ENCODE measurements around the gene FGF8.

FGF8 gene, protein sequence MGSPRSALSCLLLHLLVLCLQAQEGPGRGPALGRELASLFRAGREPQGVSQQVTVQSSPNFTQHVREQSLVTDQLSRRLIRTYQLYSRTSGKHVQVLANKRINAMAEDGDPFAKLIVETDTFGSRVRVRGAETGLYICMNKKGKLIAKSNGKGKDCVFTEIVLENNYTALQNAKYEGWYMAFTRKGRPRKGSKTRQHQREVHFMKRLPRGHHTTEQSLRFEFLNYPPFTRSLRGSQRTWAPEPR

DNA sequence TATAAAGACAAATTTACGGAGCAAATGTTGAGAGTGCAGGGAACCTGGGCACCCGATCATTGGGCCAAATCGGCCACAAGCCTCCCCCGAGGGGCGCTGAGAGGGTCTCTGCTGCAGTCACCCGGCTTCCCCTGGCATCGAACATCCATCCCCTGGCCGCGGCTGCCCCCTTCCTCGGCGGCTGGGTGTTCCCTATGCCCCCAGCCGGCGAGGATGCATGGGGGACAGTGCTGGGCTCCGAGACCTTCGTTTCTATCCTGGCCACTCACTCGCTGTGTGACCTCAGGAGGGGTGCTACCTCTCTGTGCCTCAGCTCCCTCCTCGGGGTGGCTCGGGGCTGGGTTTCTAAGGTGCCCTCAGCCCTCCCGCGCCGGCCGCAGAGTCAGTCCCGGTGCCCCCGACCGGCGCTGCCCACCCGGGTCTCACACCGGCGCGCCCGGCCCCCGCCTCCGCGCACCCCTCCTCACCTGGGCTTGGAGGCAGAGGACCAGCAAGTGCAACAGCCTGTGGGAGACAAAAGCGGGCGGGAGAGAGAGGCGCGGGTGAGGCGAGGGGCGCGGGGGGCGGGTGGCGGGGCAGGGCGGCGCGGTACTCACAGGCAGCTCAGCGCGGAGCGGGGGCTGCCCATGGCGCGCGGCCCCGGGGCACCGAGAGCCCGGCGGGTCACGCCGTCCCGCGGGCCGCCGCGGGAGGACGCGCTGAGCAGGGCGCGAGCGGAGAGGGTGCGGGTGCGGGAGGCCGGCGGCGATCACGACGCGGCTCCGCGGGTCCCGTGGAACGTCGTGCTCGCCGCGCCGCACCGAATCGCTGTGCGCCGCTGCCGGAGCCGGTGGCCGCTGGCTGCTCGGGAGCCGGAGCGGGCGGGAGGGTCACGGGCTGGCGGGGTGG is at the start of gene FGF8:
TSS of gene FGF8 (minus strand) at position 842 of the 888 bp plus-strand sequence. CDS start at position 628, 214 bp downstream.
- peaks cover 8% of the 10 kb centered on the region for H3K36me3 Mint-ChIP-seq
- peaks cover 54% of the 10 kb centered on the region for H3K4me1 Mint-ChIP-seq
- H3K27ac Mint-ChIP-seq: peak within 1 kb of the TSS; percentile 0
- H3K4me3 Mint-ChIP-seq: peak within 1 kb of the TSS; percentile 68
- no peaks in the 10 kb centered on the region for H3K9me3 Mint-ChIP-seq
- no peak for ATAC-seq
- H3K27me3 Mint-ChIP-seq: peaks cover 77% of the 10 kb centered on the region

DNA sequence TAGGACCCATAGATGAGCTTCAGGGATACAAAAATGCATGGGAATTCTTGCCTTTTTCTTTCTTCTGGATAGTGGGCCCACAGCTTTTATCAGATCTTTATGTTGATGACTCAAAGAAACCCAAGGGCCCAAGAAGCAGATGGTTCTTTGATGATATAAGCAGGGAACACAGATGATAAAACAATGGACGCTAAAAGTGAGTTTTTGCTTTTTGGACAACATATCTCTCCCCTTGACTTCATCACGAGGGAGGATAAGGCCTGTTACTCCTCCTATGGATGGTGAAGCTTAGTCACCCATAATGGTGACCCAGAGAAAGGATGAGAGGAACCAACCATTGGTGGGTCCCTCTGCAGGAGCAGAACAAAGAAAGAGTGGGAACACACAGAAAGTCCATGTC is 48.8 kb upstream of the FGF8 start:
- Mint-ChIP-seq H3K4me3 (no peak overlapping the region), H3K36me3 (no peaks in the 10 kb centered on the region), H3K27ac (no peak overlapping the region), H3K4me1 (peaks cover 2% of the 10 kb centered on the region), H3K9me3 (no peaks in the 10 kb centered on the region), H3K27me3 (no peaks in the 10 kb centered on the region)
- no peak for ATAC-seq

DNA sequence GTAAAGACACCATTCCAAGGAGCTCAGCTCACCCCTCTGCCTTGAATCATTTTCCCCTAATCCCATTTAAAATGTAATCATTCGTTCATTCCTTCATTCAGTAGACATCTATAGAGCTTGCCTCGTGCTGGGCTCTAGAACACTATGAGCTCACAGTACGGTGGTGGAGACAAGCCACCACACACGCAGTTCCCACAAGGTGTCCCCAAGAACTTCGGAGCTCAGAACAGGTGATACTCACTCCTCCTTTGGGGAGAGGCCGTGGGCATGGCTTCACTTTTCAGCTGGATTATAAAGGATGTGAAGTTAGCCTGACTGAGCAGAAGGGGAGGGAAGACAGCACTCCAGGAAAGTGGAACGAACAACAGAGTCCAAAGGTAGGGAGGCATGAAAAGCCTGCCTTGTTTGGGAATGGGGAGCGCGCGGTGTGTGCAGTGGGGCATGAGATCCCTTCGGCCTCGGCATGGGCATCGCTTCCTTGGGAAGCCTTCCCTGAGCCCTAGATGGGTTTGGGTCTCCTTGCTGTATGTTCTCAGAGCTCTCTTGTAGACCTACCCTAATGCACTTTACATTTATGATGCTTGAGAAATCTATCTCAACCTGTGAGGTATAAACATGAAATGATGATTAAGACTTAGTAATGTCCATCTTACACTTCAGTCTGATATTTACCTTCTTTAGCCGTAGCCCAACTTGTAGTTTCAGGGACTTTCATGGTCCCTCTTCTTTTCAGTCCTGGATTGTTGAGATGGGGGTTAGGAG is 43.1 kb upstream of the FGF8 start:
- Mint-ChIP-seq H3K27ac (peak overlapping the region; percentile 91), H3K4me1 (peaks cover 29% of the 10 kb centered on the region), H3K27me3 (no peaks in the 10 kb centered on the region), H3K9me3 (no peaks in the 10 kb centered on the region), H3K36me3 (peaks cover 13% of the 10 kb centered on the region), H3K4me3 (peak overlapping the region; percentile 87)
- ATAC-seq: peak; percentile 29

DNA sequence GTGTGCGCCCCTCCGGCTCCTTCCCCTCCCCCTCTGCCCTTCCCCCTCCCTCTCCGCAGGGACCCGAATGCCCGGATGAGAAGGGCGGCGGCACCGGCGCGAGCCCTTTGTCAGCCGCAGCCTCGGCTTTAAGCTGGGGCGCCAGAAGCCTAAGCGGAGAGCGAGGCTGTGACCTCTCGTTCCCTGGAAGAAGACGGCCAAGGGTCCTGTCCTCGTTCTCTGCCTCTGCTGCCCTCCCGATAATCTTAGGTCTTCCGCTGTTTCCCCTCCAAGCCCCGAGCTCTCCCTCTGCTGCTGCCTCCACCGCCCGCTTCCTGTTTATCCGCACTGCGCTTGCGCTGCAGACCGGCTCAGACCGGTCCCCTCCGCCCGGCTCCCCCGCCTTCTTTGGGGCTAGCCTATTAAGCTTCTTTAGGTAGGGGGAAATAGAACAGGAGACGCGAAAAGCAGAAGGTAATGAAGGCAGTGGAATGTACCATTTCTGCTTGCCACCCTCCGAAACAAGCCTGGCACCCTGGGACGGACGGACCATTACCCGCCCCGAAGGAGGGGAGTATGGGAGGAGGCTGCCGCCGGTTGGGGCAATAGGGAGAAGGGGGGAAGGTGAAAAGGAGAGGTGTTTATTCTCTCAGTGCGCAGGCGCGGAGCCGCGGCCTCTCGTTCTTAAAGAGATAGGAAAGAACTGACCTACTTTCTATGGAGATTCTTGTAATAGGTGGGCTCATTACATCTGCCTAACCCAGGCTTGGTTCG is 42.4 kb upstream of the FGF8 start, which contains the start of gene OGA:
TSS of gene OGA (minus strand) at position 326 of the 753 bp plus-strand sequence. CDS start 422 bp downstream, outside the sequence.
- Mint-ChIP-seq H3K4me1 (peaks cover 37% of the 10 kb centered on the region), H3K27ac (peak within 1 kb of the TSS; percentile 91), H3K9me3 (no peaks in the 10 kb centered on the region), H3K36me3 (peaks cover 13% of the 10 kb centered on the region), H3K4me3 (peak within 1 kb of the TSS; percentile 87), H3K27me3 (no peaks in the 10 kb centered on the region)
- ATAC-seq: peak; percentile 97

DNA sequence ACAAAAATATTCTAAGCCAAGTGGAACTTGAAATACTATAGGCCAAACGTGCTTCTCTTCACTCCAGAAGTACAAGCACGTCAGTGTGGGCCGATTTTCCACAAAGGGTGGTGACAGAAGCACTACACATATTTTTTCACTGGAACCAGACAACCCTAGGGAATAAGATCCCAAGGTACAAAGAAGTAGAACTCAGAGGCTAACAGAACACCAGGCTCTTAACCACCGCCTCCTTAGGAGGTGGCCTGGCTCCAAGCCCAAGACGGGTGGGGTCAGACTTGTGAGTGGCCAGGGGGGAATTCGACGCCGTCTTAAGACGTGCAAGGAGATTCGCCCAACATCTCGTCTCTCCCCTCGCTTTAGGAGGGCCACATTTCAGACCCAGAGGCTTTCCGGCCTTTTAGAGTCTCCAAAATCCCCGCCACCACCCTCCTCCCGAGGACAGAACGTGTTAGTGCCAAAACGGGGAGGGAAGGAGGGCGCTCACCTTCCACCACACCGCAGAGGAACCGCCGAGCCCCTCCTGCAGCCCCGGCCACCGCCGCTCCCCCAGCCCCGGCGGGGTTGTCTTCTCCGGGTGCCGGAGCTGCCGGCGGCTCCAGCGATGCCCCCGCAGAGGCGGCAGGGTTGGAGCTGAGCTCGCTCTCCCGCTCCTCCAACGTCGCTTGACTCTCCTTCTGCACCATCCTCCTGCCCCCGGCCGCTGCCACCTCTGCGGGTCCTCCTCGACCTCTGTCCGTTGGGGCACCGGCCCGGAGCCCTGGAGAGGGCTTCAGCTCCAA is 41.6 kb upstream of the FGF8 start:
- Mint-ChIP-seq H3K27ac (peak overlapping the region; percentile 91), H3K27me3 (no peaks in the 10 kb centered on the region), H3K4me3 (peak overlapping the region; percentile 87), H3K36me3 (peaks cover 13% of the 10 kb centered on the region), H3K9me3 (no peaks in the 10 kb centered on the region), H3K4me1 (peaks cover 44% of the 10 kb centered on the region)
- ATAC-seq: peak; percentile 0

DNA sequence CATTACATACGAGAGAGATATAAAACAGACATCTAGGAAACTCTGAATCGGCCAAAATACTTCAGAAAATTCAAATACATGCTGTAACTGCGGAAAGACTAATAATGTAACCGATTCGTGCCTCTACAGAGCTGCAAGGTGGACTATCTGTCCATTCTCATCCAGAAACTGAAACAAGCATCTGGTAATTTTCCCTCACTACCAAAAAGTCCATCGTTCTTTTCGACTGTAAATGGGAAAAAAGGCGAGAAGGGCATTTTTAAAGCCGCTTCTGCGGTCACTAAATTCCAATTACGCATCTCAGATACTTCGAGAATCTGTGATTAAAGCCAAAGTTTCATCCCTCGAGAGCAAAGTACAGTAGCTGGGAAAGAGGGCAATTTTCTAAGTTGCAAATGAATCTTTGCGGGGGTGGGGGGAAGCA is 41.0 kb upstream of the FGF8 start:
- ATAC-seq: no peak
- peaks cover 45% of the 10 kb centered on the region for H3K4me1 Mint-ChIP-seq
- peaks cover 13% of the 10 kb centered on the region for H3K36me3 Mint-ChIP-seq
- no peaks in the 10 kb centered on the region for H3K9me3 Mint-ChIP-seq
- no peaks in the 10 kb centered on the region for H3K27me3 Mint-ChIP-seq
- H3K27ac Mint-ChIP-seq: peak overlapping the region; percentile 91
- peak overlapping the region; percentile 87 for H3K4me3 Mint-ChIP-seq

DNA sequence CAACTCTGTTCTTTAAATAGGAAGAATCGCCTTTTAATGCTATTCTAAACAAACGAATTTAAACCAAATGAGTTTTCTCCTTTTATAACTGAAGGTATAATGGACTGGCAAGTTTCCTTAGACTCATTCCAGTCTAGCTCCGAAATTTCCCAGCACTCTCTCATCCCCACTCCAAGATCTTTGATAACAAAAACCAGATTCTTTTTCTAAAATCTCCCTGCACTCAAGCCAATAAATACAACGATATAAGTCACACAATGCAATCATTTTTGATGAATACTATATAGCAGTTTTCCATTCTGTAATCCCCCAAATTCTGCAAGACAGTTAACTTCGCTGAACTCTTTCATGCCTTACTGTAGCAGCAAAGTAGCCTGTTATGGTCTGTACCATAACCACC is 40.5 kb upstream of the FGF8 start:
- Mint-ChIP-seq H3K27ac (peak overlapping the region; percentile 91), H3K36me3 (peaks cover 16% of the 10 kb centered on the region), H3K27me3 (no peaks in the 10 kb centered on the region), H3K4me1 (peaks cover 45% of the 10 kb centered on the region), H3K9me3 (no peaks in the 10 kb centered on the region), H3K4me3 (peak overlapping the region; percentile 87)
- no peak for ATAC-seq

DNA sequence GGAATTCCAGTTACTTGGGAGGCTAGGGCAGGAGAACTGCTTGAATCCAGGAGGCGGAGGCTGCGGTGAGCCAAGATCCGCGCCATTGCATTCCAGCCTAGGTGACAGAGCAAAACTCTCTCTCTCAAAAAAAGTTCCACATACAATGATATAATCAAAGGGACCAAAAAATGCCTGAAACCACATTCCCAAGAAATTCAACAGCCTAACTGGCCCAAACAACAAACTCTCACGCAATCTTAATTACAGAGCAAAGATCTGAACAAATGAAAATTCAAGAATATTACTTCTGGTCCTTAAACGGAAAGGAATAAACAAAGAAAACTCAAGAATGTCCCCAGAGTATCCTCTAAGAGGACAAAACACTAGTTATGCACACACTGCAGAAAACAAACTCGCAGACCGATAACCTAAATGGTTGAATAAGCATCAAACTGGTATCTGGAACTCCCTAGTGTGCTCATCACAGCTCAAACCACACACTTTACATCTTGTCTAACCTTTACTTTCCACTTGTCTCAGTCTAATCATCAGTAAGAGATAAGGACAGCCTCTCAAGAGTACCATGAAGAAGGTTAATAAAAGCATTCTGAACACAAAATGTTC is 38.7 kb upstream of the FGF8 start:
- Mint-ChIP-seq H3K27ac (peak overlapping the region; percentile 91), H3K36me3 (peaks cover 24% of the 10 kb centered on the region), H3K9me3 (no peaks in the 10 kb centered on the region), H3K4me1 (peaks cover 45% of the 10 kb centered on the region), H3K27me3 (no peaks in the 10 kb centered on the region), H3K4me3 (peak overlapping the region; percentile 87)
- ATAC-seq: peak; percentile 56

DNA sequence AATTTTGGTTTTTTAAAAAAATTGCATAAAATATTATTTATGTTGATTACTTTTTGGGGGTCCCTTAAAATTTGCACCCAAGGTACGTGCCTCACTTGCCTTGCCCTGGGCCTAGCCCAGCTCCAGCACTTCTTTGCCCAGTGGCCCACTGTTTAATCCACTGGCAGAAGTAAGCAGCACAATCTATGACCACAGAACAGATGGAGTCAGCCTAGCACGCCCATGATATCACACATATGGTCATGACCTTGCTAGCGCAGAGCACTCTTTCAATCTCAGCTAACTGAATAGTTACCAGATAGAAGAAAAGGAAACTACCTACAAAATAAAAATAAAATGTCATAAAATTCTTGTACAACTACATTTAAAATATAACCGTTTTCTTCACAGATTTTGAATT is 36.7 kb upstream of the FGF8 start:
- H3K36me3 Mint-ChIP-seq: peaks cover 29% of the 10 kb centered on the region
- H3K27ac Mint-ChIP-seq: no peak overlapping the region
- H3K4me3 Mint-ChIP-seq: no peak overlapping the region
- no peaks in the 10 kb centered on the region for H3K9me3 Mint-ChIP-seq
- ATAC-seq: no peak
- peaks cover 40% of the 10 kb centered on the region for H3K4me1 Mint-ChIP-seq
- H3K27me3 Mint-ChIP-seq: no peaks in the 10 kb centered on the region

DNA sequence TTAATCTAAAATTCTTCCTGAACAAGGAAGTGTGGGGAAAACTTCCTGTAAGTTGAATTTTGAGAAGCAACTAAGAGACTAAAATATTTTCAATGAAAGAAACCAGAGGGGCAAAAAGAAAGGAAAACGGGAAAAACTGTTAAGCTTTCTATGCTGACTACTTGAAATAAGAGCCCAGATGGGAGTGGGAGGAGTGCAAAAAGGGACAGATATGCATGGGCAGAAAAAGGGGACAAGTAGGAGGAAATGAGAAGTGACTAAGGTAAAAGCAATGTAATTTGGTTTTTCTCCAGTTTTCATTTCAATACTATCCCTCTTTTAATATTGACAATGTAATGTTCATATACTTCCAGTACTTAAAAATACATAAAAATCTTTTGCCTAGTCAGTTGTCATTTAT is 31.2 kb upstream of the FGF8 start:
- Mint-ChIP-seq H3K4me1 (peaks cover 9% of the 10 kb centered on the region), H3K27me3 (no peaks in the 10 kb centered on the region), H3K27ac (no peak overlapping the region), H3K4me3 (no peak overlapping the region), H3K9me3 (no peaks in the 10 kb centered on the region), H3K36me3 (peaks cover 33% of the 10 kb centered on the region)
- ATAC-seq: no peak

DNA sequence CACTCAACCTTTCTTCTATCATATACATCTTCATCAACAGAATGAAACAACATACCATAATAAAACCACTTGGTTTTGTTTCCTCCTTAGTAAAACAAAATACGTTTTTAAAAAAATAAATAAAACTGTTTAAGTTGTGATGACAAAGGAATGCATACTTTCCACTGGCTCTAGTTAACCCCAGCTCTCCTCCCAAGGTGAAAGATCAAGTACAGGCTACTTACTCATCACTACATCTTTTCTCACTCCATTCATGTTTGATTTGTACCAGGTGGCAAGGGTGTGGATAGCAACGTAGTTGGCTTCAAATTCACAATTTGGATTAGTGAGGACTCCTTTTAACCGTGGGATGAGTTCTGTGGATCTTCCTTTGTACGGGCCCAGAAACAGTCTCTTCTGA is 27.6 kb upstream of the FGF8 start:
- Mint-ChIP-seq H3K27me3 (no peaks in the 10 kb centered on the region), H3K27ac (no peak overlapping the region), H3K4me1 (peaks cover 26% of the 10 kb centered on the region)

DNA sequence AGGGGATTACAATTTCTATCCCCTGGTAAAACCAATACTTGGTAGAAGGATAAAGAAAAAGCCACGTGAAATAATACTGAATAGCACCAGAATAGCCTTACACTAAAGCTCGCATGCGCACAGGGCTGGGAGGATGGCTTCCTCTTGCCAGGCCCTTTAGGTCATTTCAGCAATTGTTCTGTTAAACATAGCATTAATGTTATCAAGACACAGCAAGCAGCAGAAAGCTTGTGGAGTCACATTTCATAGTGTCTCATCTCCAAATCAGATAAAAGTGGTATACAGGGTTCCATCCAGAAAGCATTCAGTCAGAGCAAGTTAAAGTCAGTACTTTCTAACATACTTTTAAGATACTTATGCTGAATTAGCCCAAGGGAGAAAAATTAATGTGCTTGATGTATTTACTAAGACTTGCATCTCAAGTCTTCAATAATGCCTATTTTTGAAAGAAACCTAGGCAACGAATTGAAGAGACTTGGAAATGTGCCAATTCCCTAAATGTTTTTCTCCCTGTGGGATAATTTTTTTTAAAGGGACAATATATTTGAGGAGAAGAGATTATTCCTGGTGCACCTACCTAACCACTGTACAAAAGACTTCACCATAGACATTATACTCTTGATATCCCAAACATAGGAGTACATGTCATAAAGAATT is 21.6 kb upstream of the FGF8 start:
- H3K4me3 Mint-ChIP-seq: no peak overlapping the region
- no peak for ATAC-seq
- H3K9me3 Mint-ChIP-seq: no peaks in the 10 kb centered on the region
- peaks cover 19% of the 10 kb centered on the region for H3K4me1 Mint-ChIP-seq
- H3K27ac Mint-ChIP-seq: no peak overlapping the region
- no peaks in the 10 kb centered on the region for H3K27me3 Mint-ChIP-seq
- H3K36me3 Mint-ChIP-seq: peaks cover 73% of the 10 kb centered on the region

More for the DNA sequence above, 27.6 kb upstream of the FGF8 start:
- H3K9me3 Mint-ChIP-seq: no peaks in the 10 kb centered on the region
- no peak overlapping the region for H3K4me3 Mint-ChIP-seq
- H3K36me3 Mint-ChIP-seq: peaks cover 49% of the 10 kb centered on the region
- no peak for ATAC-seq

DNA sequence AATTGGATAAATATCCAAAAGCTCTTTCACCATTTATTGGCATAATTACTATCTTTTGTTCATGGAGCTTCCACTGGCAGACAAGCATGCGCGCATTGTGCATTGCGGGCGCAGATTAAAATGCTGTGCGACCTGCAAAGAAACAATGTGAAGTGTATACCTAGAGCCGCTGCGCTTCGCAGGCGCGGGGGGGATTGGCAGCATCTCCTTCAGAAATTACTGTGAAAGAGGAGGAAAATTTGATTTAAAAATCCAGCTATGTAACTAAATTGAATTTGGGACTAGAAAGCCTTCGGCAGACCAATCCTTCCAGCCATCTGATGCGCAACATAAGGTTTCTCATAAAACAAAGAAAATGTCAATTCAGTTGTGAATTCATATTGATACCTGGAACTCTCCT is 17.6 kb upstream of the FGF8 start:
- H3K4me1 Mint-ChIP-seq: no peaks in the 10 kb centered on the region
- H3K9me3 Mint-ChIP-seq: no peaks in the 10 kb centered on the region
- no peaks in the 10 kb centered on the region for H3K27me3 Mint-ChIP-seq
- no peak overlapping the region for H3K4me3 Mint-ChIP-seq
- H3K36me3 Mint-ChIP-seq: peaks cover 54% of the 10 kb centered on the region
- H3K27ac Mint-ChIP-seq: no peak overlapping the region
- ATAC-seq: no peak
